ENCODE data around the gene CST9.

GRCh38 chr20:23602699-23603098 lies 3.0 kb downstream of the CST9 start:
- TF ChIP-seq CTCF (IDR thresholded peaks at IDR 0.05) (no peak), POLR2A (IDR thresholded peaks at IDR 0.05) (no peak)
